HG02840 (cell line): Measurements from ENCODE around the gene ANAPC1.
"Not testable (repeated sequence)": the region's sequence is repeated elsewhere in the genome, so short reads cannot be mapped to it uniquely, and the experiment has no call there.

Experiments
- ATAC-seq: cut with Tn5 transposase; IDR thresholded peaks from one replicate; pipeline ENCODE4 v1.9.1; 2021; ENCODE audit warnings: mild to moderate bottlenecking, moderate library complexity, moderate number of reproducible peaks; ENCODE audit not compliant: unreplicated experiment, low FRiP score

Gene ANAPC1

GRCh38 chr2:111883661-111884591 is at the start of gene ANAPC1:
TSS of gene ANAPC1 (minus strand) at chr2:111884193. CDS start at chr2:111880825, 3,368 bp downstream.
- peak; percentile 87 for ATAC-seq

- ATAC-seq, result no peak
Observed at GRCh38 chr2:111932841-111933291, 48.9 kb upstream of the ANAPC1 start.

GRCh38 chr2:111930875-111931274 is 46.9 kb upstream of the ANAPC1 start:
- no peak for ATAC-seq

GRCh38 chr2:111930409-111930808 is 46.4 kb upstream of the ANAPC1 start:
- ATAC-seq, result no peak

GRCh38 chr2:111927723-111928122 is 43.7 kb upstream of the ANAPC1 start:
- ATAC-seq, result no peak

- ATAC-seq, result no peak
Observed at GRCh38 chr2:111924617-111925107, 40.7 kb upstream of the ANAPC1 start.

- ATAC-seq, result no peak
Observed at GRCh38 chr2:111923276-111923804, 39.3 kb upstream of the ANAPC1 start.

GRCh38 chr2:111919794-111920608 is 36.0 kb upstream of the ANAPC1 start:
- ATAC-seq, result no peak

- no peak for ATAC-seq
Observed at GRCh38 chr2:111919365-111919764, 35.4 kb upstream of the ANAPC1 start.

GRCh38 chr2:111918383-111918806 is 34.4 kb upstream of the ANAPC1 start:
- no peak for ATAC-seq

- ATAC-seq, result no peak
Observed at GRCh38 chr2:111917106-111917505, 33.1 kb upstream of the ANAPC1 start.

- ATAC-seq, result no peak
Observed at GRCh38 chr2:111912547-111912946, 28.6 kb upstream of the ANAPC1 start.

- ATAC-seq, result not testable (repeated sequence)
Observed at GRCh38 chr2:111911295-111911977, 27.4 kb upstream of the ANAPC1 start.

GRCh38 chr2:111910609-111911277 is 26.8 kb upstream of the ANAPC1 start:
- no peak for ATAC-seq

GRCh38 chr2:111909997-111910396 is 26.0 kb upstream of the ANAPC1 start:
- ATAC-seq, result not testable (repeated sequence)

GRCh38 chr2:111909079-111909478 is 25.1 kb upstream of the ANAPC1 start:
- no peak for ATAC-seq

- no peak for ATAC-seq
Observed at GRCh38 chr2:111908578-111908977, 24.6 kb upstream of the ANAPC1 start.

- ATAC-seq, result no peak
Observed at GRCh38 chr2:111905990-111906735, 22.2 kb upstream of the ANAPC1 start.

- not testable (repeated sequence) for ATAC-seq
Observed at GRCh38 chr2:111905475-111905869, 21.5 kb upstream of the ANAPC1 start.
